ENCODE results near the gene ETS2.

DNA sequence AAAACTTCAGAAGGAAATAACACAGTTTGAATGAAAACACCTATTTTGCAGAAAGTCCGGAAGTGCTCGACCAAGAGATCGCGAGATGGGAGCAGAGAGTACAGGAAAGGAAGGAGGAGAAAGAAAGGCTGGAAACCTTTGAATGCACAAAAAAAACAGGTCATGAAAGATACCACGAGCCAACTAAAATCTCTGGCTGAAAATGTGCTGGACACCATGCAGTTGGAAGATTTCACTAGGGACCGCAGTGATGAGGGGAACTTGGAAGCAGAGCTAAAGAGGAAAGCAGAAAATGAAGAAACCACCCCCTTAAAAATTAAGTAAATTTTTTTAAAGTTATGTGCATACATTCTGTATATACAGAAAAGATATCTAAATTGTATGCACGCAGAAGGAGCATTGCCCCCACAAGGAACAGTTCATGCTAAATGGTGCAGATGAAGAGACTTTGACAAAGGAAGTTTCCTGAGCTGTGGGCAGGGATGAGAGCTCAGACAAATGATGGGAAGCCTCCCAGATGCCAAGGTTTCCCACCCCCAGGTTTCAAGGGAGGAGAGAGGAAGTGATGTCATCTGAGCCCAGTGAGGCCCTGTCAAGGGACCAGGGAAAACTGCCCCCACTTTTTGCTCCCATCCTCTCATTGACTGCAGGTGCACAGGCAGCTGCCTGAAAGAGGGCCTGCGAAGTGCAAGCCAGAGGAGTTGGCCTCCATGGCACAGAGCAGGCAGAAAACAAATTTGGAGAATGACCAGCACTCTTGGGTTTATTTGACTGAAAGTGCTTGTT lies 52.5 kb downstream of the ETS2 start:
- TF ChIP-seq SUZ12 (IDR thresholded peaks at IDR 0.05; ENCODE audit: extremely low read depth, insufficient read depth, insufficient read length) = no peak
- no peak for TF ChIP-seq ZNF274 (IDR thresholded peaks at IDR 0.05; ENCODE audit: low read depth, low read length)
- no peak for TF ChIP-seq YY1 (IDR thresholded peaks at IDR 0.05; ENCODE audit: insufficient read depth, insufficient read length)

All from NT2/D1 (cell line).